Spleen (tissue), 7 donors: ENCODE data around the gene GLIPR1L2.

Experiments
- POLR2A ChIP-seq, 3 donors: fragments of 450-650 bp; IDR thresholded peaks; one replicate each; pipeline ENCODE4 v1.5.1; 2017; ENCODE audit warnings: antibody characterized with exemption in 3 of 3, mild to moderate bottlenecking in 1 of 3
- TF ChIP-seq, protein P1 (sequence below), 11 experiments: fragments of 200-600 bp in 7 of 11; fragments of 450-650 bp in 4 of 11; sonication (generic) in 4 of 11; IDR thresholded peaks in 8 of 11; conservative IDR thresholded peaks in 3 of 11; 1 replicate in 7 of 11; 2 replicates in 4 of 11; pipeline versions ENCODE4 v1.4.0 to v1.8.0; 2016 to 2021; ENCODE audit warnings: antibody characterized with exemption in 11 of 11, inconsistent platforms in 4 of 11, mild to moderate bottlenecking in 1 of 11
- donor health status: DM: no; HTN: no; CAD: no; lungs with moderate emphysema.
- donor health status: DM: no; HTN: no; CAD: no.
- donor health status: DM: no; HTN: no; CAD: no.

DNA sequence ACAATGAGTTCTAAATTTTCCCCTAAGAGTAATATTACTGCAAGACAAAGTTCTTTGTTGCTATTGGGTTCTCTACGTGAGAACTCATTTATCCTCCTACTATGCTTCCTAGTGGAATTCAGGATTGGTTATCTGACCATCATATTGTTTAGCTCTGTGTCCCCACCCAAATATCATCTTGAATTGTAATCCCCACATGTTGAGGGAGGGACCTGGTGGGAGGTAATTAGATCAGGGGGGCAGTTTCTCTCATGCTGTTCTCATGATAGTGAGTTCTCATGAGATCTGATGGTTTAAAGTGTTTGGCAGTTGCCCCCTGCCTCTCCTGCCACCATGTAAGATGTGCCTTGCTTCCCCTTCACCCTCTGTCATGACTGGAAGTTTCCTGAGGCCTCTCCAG lies 36.6 kb downstream of the GLIPR1L2 start:
- TF ChIP-seq, protein P1, sequence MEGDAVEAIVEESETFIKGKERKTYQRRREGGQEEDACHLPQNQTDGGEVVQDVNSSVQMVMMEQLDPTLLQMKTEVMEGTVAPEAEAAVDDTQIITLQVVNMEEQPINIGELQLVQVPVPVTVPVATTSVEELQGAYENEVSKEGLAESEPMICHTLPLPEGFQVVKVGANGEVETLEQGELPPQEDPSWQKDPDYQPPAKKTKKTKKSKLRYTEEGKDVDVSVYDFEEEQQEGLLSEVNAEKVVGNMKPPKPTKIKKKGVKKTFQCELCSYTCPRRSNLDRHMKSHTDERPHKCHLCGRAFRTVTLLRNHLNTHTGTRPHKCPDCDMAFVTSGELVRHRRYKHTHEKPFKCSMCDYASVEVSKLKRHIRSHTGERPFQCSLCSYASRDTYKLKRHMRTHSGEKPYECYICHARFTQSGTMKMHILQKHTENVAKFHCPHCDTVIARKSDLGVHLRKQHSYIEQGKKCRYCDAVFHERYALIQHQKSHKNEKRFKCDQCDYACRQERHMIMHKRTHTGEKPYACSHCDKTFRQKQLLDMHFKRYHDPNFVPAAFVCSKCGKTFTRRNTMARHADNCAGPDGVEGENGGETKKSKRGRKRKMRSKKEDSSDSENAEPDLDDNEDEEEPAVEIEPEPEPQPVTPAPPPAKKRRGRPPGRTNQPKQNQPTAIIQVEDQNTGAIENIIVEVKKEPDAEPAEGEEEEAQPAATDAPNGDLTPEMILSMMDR (IDR thresholded peaks at IDR 0.05 in 8 of 11, conservative IDR thresholded peaks at IDR 0.05 in 3 of 11) = no peak
- TF ChIP-seq POLR2A (IDR thresholded peaks at IDR 0.05) = no peak
